H1 (cell line): ENCODE measurements around the gene USP49. TPM values are rescaled to one million over a fixed set of nuclear protein-coding genes. Genes with fewer than 3 reads are reported as not detected.

Source experiments
- CHD7 ChIP-seq: fragments of 300-600 bp; sonication (generic); IDR thresholded peaks from 2 replicates; pipeline ENCODE4 v1.7.1; 2012; ENCODE audit warnings: low read length, moderate library complexity, mild to moderate bottlenecking, inconsistent platforms; ENCODE audit not compliant: insufficient replicate concordance
- GTF2F1 ChIP-seq: IDR thresholded peaks from 2 replicates; pipeline ENCODE4 v1.6.1; 2012; ENCODE audit warnings: low read depth, low read length, improper control_type of control experiment, borderline replicate concordance
- NRF1 ChIP-seq: IDR thresholded peaks from 2 replicates; pipeline ENCODE4 v1.6.1; 2011; ENCODE audit warnings: mild to moderate bottlenecking, low read depth, low read length, improper control_type of control experiment
- SIN3A ChIP-seq, 2 experiments: IDR thresholded peaks in 1 of 2; conservative IDR thresholded peaks in 1 of 2; 2 replicates each; pipeline ENCODE4 v1.6.1; 2011 to 2012; ENCODE audit warnings: low read length in 2 of 2, improper control_type of control experiment in 1 of 2, low read depth in 1 of 2, mild to moderate bottlenecking in 1 of 2
- polyA plus RNA-seq, 7 experiments: library from polyadenylated mRNA; depleted of rRNA in 3 of 7; stranded (reverse) in 5 of 7; unstranded in 2 of 7; fragments of >200 nt in 5 of 7; fragments of 200-250 nt in 2 of 7; gene quantifications; 1 replicate in 5 of 7; 2 replicates in 1 of 7; 4 replicates in 1 of 7; pipeline versions ENCODE4 v1.2.1 to v1.2.3, GENCODE V29; 2011 to 2013; ENCODE audit warnings: missing spikeins in 2 of 7, mixed read lengths in 2 of 7
- total RNA-seq: library from RNA; stranded (reverse); fragmentation: NEBNext Ultra II Directional; extraction: Animal tissue kit (Norgen Biotek cat#: 25700); gene quantifications from 2 replicates; pipeline ENCODE4 v1.2.1, GENCODE V29; 2021

USP49 gene
- total and polyA plus RNA-seq, 2 of the 8 experiments (the other 6 are each of a cell fraction or from before 2014, with no cell fraction given) = 6.9 to 24.4 TPM

- TF ChIP-seq CHD7 = no peak
- TF ChIP-seq SIN3A (conservative IDR thresholded peaks at IDR 0.05 in 1 of 2, IDR thresholded peaks at IDR 0.05 in 1 of 2; ENCODE audit: low read depth in 1 of 2, low read length in 2 of 2) = no peak
- TF ChIP-seq GTF2F1 = no peak
- TF ChIP-seq NRF1 = no peak
Measured at GRCh38 chr6:41748542-41748941, 146.6 kb downstream of the USP49 start (continued).
